Stimulated activated CD4-positive, alpha-beta T cell treated with anti-CD3 and anti-CD28 coated beads, TNF-alpha, amount 100 ng/mL, for 4 hours (primary cell): ENCODE measurements around the gene PLA2G4B.

ENCODE experiments used
- DNase-seq, 3 experiments: peaks; one replicate each; pipeline ENCODE4 v3.0.0-alpha.2; 2020; ENCODE audit warnings: low read depth in 3 of 3

PLA2G4B gene

GRCh38 chr15:41886741-41887140, 48.1 kb downstream of the PLA2G4B start:
- DNase-seq = no peak

GRCh38 chr15:41887161-41887560, 48.5 kb downstream of the PLA2G4B start:
- DNase-seq = no peak

- DNase-seq = no peak
Measured at GRCh38 chr15:41887893-41888292, 49.2 kb downstream of the PLA2G4B start.

- DNase-seq = no peak
Measured at GRCh38 chr15:41888662-41889253, 50.1 kb downstream of the PLA2G4B start.

- DNase-seq = no peak
Measured at GRCh38 chr15:41890050-41890690, 51.5 kb downstream of the PLA2G4B start.

- no peak for DNase-seq
Measured at GRCh38 chr15:41891226-41891625, 52.6 kb downstream of the PLA2G4B start.

GRCh38 chr15:41891946-41892345, 53.3 kb downstream of the PLA2G4B start:
- DNase-seq = no peak

- no peak for DNase-seq
Measured at GRCh38 chr15:41892621-41893421, 54.2 kb downstream of the PLA2G4B start.

- no peak for DNase-seq
Measured at GRCh38 chr15:41893422-41894250, 55.0 kb downstream of the PLA2G4B start, which contains the start of gene SPTBN5. Gene SPTBN5, minus strand, starts transcription at chr15:41894053. Its CDS starts 556 bp downstream, at chr15:41893497.

GRCh38 chr15:41894251-41894790, 55.7 kb downstream of the PLA2G4B start:
- no peak for DNase-seq

GRCh38 chr15:41894791-41895463, 56.3 kb downstream of the PLA2G4B start:
- peak; percentile 42 to 77 (median 61) for DNase-seq

- DNase-seq = no peak
Measured at GRCh38 chr15:41895491-41895890, 56.8 kb downstream of the PLA2G4B start.

GRCh38 chr15:41895957-41896356, 57.3 kb downstream of the PLA2G4B start:
- no peak for DNase-seq

GRCh38 chr15:41896566-41896965, 57.9 kb downstream of the PLA2G4B start:
- DNase-seq = no peak

- no peak for DNase-seq
Measured at GRCh38 chr15:41897363-41897799, 58.7 kb downstream of the PLA2G4B start.
